AG08395 (cell line): ENCODE measurements around the gene GABRG3.

Source experiments
- DNase-seq: peaks from one replicate; pipeline ENCODE4 v3.0.0; 2012; ENCODE audit warnings: mixed read lengths, low spot score

GABRG3 gene

DNA sequence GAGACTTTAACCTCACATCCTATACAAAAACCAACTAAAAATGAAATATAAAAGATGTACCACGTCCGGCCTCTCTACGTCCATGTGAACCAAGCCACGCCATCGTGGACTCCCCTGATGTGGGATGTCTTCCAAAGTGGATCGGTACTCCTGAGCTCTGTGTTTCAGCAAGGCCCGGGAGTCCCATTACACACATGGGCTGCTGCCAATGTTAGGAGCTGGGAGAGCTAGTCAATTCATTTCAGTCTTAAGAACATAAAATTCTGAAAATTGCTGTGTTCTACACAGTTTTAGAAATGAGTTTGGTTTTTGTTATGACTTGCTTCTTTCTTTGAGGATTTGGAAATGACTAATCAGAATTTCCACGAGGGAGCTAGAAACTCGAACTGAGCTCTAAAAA lies 131.0 kb downstream of the GABRG3 start:
- DNase-seq: no peak

DNA sequence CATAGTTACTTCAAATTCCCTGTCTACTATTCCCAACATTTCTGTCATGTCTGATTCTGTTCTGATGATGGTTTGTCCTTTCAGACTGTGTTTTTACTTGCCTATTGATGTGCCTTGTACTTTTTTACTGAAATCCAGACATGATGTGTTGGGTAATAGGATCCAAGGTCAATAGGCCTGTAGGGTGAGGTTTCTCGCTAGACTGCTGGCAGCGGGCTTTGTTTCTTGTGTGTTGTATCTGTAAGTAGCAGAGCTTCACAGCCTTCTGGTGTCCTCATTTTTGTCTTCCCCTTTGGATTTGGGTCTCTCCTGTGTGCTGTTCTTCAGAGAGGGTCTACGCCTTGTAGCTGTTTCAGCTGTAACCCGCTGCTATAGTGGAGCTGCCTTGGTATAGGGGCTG lies 140.3 kb downstream of the GABRG3 start:
- no peak for DNase-seq

DNA sequence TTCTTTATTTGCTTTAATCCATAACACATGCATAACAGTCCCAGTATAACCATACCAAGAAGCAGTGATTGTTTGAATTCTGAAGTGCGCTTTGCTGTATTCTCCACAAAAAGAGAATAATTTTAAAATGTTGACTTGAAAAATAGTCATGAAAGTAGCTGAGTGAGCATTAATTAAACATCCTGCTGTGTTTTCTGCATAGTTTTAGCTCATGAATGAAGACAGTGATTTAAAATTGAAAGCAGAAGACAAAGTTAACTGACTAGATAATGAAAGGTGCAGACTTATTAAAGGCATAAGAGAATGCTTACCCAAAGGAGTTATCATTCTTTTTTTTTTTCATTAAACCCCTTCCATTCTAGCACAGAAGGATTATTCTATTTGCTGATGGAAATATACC lies 143.5 kb downstream of the GABRG3 start:
- no peak for DNase-seq

DNA sequence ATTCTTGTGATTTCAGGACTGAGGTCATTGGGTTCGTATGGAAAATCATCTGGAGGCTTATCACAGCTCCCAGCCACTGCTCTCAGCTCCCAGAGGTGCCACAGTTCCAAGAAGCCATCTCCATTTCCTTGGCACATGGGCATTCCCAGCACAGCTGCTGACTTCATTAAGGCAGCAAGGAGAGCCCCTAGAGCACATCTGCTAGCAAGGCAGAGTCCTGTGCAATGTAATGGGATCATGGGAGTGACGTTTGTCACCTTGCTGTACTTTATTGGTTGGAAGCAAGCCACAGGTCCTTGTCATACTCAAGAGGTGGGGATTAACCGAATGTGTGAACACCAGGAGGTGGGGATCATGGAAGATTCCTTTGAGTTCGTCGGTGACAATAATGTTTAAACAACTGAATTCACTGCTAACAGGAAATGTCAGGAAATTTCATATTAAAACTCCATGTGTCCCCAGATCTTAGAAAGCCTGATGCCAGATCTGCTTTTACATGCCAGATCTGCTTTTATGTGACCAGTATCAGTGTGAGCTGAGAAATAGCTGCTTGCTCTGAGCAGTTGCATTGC lies 148.8 kb downstream of the GABRG3 start:
- DNase-seq: no peak

DNA sequence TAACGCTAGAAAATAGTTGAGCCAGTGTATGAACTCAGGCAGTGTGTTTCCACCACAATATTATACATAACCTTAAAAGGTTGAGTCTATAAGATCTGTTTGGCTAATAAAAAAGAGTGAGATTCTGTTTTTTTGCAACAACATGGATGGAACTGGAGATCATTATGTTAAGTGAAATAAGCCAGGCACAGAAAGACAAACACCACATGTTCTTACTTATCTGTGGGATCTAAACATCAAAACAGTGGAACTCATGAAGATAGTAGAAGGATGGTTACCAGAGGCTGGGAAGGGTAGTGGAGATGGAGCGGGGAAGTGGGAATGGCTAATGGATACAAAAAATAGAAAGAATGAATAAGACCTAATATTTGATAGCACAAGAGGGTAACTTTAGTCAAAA lies 150.7 kb downstream of the GABRG3 start:
- DNase-seq: no peak

DNA sequence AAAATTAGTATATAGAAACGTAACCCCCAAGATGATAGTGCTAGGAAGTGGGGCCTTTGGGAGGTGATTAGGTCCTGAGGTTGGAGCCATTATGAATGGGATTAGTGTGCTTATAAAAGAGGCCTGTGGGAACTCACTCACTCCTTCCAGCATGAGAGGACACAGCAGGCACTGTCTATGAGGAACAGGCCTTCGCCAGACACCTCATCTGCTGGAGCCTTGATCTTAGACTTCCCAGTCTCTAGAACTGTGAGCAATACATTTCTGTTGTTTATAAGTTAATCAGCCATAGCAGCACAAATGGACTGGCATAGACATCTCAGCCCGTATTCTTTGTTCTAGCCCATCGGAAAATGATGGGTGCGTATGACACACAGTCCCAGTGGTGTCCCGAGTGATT lies 152.3 kb downstream of the GABRG3 start:
- DNase-seq: no peak

DNA sequence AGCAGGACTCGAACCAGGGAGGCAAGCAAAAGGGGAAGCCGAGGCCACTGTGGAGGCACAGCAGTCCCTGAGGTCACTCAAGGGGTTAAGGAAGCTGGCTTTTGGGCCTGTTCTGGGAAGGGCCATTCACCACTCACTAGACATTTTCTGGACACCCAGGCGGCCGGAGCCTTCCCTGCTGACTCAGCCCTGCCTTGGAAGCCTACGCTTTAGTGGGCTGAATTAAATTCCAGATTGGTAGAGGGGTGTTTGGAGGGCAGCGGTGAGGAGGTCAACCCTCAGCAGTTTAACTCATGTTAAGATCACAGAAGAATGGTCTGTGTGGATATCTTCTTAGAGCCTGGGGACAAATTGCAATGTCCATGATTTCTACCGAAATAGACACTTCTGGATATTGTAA lies 152.8 kb downstream of the GABRG3 start:
- no peak for DNase-seq

DNA sequence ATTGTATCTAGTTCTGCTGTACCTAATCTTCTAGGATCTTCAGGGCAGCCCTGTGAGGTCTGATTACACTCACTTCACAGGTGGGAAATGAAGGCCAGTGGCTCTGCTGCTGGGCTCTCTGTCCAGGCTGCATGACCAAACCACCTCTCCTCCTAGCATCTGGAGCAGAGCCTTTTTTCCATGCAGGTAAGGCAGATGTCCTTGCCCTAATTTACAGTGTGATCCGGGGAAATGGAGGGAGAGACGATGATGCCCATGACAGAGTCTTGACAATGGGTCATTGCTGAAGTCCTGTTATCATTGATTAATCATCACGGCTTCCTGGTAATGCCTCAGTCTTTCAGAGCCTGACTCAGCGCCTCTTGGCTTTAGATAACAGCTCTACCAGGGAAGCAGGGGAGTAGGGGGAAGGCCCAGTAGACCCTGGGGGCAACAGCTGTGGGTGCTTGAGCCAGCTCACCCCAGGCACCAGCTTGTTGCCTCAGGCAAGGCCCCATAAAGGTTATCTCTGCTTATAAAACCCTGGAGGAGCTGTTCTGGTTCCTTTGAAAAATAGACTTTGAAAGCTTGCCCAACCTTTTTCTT lies 153.4 kb downstream of the GABRG3 start:
- DNase-seq: no peak

DNA sequence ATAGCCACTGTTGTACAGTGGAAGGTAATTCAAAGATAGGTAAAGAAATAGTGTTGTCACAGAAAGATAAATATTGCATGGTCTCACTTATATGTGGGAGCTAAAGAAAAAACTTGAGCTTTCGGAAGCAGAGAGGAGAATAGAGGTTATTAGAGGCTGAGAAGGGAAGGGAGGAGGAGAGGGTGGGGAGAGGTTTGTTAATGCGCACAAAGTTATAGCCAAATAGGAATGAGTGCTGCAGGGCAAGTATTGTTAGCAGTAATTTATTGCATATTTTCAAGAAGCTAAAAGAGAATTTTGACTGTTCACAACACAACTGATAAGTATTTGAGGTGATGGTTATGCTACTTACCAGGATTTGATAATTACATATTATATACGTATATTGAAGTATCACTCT lies 154.2 kb downstream of the GABRG3 start:
- no peak for DNase-seq

DNA sequence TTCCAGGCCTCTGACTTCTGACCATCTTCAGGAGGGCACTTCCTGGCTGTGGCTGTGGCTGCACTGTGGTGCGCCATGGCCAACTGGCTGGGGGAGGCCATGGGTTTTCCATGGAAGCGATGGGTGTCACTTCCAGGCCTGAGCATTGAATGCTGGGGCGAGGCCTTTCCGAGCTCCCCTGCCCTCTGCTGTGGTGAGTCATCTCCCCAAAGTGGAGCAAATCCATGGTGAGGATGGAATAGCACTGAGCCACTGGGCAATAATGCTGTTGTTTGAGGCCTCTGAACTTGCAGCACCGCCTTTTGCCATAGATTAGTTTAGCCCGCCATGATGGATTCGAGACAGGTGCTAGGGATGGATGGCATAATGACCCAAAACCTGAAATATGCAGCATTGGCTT lies 155.5 kb downstream of the GABRG3 start:
- no peak for DNase-seq

DNA sequence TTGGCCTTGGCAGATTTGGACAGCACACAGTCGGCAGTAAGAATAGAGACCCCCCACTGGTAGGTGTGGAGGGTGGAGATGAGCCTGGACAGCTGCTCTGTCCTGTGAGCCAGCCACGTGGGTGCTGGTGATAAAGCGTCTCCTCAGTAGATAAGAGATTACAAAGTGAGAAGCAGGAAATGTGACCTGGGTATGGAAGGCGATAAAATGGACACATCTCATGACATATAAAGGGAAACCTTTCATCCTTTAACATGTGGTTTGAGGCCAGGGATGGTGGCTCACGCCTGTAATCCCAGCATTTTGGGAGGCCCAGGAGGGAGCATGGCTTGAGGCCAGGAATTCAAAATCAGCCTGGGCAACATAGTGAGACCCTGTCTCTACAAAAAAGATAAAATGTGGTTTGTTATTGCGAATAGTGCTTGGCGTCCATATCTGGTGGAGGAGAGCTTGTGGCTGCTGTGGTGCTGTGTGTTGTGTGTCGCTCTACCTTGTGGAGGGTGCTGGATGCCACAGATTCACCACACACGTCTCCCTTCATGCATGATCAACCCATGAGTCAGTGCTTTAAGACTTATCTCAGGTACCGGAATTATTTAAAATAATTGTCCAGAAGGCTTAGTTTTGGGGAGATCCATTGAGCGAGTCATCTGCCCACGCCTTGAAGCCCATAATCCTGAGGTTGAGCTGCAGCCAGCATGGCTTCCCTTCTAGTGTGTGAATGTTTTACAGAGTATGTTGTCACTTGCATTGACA lies 157.0 kb downstream of the GABRG3 start:
- DNase-seq: no peak

DNA sequence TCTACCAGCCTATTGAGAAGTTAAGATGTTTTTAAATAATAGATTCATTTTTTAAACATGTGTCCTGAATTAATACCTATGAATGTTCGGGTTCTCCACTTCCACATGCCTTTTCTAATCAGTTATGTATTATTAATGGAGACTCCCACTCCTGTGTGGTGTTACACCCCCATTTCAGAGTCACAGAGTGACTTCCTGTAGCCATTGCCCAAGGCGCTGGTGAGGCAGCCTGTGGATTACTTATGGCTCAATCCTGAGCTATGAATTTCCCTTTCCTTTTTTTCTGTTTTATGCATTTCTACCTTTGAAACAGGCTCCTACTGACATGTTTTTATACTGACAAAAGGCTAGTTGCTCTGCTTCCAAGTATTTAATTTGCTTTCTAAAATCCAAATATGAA lies 162.3 kb downstream of the GABRG3 start:
- DNase-seq: peak; percentile 5

DNA sequence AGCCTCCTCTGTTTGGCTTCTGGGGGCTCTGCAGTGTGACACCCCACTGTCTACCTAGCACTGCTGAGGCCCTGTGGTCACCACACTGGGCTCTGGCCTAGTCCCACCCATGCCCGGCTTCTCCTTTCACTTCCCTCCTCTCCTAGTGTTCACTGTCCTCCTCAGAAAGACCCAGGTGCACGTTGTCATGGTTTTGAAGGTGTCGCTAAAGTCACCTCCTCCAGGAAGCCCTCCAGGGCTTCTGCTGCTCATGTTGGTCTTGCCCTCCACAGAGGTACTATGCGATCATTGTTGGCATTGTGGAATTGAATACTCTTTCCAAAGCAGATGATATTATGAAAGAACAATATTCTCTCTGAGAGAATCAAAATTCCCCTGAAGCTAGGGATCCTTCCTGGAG lies 163.5 kb downstream of the GABRG3 start:
- no peak for DNase-seq

DNA sequence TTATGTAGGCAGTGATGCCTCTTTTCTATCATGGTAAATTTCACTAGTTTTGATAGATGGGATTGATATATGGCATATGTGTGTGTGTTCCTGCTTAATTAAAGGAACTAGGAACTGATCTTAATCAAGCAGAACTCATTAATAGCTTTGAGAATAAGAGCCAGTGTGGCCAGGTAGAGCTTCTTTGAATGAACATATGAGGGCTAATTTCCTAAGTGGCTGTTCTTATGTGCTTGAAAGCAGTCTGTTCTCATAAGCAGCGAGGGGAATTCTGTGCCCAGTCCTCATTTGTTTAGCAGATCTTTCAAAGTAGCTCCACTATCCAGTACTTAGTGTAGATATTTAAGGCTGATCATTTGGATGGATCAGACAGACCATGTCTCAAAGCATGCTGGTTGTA lies 164.2 kb downstream of the GABRG3 start:
- DNase-seq: no peak

DNA sequence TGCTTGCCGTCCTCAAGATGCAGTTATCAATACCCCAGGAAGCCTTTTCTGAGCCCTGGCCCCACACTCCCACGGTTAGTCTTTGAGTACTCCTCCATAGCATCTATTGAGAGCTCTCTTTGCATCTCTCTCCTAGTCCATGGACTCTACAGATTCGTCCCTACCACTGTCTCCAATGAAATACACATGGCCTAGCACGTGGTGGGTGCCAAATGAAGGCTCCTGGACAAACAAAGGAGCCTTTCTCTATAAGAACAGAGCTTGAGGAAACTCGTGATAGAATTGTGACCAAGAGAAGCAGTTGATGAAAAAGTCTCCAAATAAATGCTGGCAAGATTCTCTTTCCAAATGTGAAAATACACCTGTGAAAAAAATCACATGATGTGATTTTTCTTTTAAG lies 166.1 kb downstream of the GABRG3 start:
- no peak for DNase-seq

DNA sequence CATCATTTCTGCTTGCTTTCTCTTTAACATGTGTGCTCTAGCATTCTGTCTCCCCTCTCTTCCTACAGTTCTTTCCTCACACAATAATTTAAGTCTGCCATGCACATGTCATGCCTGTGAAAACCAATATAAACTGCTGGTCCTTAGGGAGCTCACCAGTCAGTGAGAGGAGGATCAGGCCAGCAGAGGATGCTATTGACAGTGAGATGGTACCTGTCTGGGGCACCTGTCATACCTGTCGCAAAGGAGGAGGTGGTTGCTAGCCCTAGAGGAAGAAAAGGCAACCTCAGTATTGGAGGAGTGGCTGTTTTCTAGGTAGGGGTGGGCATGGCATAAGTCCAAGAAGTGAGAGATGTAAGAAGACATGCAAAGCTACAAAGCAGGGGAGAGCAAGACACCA lies 194.6 kb downstream of the GABRG3 start:
- DNase-seq: no peak

DNA sequence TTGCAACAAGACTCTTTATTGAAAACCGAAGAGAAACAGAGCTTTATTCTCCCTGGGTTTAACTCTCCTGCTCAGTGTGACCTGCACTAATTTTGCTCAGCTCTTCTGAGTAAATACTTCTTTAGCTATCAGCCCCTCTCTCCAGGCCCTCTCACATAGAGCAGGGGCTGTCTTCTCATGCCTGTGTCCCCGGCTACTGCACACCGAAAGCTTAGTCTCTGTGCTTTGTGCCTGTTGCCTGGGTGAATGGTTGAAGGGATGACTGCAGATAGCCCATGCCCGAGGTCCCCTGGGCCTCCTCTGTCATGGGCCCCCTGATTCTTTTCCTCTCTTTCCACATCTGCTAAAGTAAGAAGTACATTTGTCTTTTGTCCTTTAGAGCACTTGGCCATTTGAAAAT lies 195.9 kb downstream of the GABRG3 start:
- no peak for DNase-seq

DNA sequence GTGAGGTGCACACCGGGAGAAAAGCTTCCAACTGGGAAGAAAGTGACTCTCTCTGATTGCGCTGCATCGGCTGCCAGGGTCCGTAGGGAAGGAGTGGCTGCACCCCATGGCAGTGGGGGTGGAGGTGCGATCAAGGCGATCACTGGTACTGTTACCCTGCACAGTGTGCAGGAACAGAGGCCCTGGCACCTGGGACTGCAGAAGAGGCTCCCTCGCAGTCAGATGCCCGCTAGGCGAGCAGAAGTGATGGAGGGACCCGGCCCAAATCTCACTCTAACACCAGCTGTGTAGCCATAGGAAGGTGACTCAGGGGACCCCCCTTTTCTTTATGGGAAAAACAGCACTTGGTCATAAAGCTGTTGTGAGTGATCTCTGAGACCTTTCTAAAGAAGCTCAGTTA lies 196.8 kb downstream of the GABRG3 start:
- no peak for DNase-seq

DNA sequence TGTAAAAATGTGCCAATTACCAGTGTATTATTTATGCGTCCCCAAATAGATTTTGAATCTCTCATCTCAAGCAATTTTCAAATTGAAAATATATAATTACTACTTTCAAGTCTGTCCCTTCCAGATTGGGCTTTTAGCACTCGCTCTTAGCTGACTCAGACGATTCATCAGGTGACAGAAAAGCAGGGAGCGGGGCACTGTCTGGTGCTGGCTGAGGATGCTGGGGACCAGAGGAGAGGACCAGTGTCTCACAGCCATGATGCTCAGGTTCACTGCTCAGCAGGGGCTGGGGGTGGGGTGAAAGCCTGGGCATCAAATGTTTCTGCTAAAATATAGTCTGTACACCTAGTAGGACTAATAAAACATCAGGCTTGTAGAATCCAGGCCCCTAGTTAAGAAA lies 199.9 kb downstream of the GABRG3 start:
- no peak for DNase-seq

DNA sequence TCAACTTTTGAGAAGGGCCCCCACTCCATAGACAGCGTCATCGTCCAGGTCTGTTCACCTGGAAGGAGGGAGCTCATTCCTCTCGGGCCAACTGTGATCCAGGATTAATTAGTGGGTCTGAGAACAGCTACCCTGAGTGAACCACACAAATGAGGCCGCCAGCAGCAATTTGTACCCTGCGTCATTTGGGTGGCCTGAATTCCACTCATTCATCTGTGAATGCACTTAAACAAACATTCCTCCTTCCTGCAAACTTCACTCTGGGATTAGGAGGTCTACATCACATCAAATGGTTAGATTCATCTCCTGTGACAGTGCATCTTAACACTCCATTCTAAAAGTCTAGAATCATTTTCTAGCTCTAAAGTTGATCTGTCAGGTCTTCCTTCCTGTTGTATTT lies 201.8 kb downstream of the GABRG3 start:
- no peak for DNase-seq

DNA sequence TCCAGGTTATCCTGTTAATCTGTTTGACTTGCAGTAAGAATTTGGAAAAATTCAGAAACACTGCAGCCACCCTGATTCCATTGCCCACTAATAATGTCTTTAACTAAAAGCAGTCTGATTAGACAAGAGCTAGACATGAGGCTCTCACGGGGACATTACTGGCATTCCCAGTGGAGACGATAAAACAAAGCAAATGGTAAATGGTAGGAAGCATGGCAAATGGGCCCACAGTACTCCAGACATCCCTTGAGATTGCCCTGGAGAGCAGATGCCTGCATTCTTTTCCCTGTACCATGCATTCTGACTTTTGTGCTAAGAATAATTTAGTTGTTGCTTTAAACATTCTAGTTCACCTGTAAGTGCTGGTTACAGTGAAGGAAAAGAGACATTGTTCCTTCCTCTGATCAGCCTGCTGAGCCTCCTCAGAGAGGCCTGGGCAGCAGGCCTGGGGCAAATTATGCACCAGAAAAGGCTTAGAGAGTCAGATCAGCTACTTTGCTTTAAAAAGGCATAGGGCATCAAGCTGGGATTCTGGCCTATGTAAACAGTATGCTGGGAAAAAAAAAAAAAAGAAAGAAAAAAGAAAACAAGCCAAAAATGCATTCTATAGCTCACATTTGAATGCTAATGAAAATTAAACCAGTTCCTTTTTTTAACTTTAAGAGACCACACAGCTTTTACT lies 204.6 kb downstream of the GABRG3 start:
- DNase-seq: no peak

DNA sequence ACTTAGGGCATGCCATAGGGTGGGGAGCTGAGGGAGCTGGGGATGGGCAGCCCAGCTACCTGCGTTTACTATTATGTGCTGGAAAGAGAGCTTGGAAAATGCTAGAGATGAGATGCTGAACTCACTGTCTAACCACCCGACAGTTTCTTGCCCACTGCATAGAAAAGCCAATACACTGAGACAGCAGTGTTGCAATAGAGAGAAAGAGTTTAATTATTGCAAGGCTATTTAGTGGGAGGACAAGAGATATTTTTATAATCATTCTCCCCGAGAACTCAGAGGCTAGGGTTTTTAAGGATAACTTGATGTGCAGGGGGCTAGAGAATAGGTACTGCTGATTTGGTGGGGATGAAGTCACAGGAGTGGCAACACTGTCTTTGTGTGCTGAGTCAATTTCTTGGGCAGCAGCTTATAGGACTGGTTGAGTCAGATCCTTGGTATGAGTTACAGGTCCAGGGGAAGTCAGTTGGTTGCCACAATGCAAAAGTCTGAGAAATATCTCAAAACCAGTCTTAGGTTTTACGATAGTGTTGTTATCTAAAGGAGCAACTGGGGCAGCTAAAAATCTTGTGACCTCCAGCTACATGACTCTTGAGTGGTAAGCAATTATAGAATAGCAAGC lies 205.9 kb downstream of the GABRG3 start:
- no peak for DNase-seq

DNA sequence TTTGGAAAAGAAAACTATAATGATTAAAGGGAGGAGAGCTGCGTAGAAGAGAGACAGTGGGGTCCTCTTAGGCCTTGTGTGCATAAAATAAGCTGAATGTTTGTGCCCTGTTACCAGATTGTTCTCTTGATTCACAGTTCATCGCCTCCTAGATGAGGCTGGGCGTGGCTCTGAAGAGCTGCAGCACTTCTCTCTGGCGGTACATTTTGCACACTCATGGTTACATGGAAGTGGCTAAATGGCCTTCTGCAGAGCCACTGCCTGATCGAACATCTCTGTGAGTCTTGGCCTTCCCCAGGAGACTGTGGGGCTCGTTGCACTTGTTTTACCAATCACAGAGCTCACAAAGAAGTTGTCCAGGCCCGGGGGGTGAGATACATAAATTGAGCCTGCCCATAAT lies 208.8 kb downstream of the GABRG3 start:
- no peak for DNase-seq
